Measurements from ENCODE around the gene ZBTB45.
"Not testable (repeated sequence)": the region's sequence is repeated elsewhere in the genome, so short reads cannot be mapped to it uniquely, and the experiment has no call there.

Gene ZBTB45

DNA sequence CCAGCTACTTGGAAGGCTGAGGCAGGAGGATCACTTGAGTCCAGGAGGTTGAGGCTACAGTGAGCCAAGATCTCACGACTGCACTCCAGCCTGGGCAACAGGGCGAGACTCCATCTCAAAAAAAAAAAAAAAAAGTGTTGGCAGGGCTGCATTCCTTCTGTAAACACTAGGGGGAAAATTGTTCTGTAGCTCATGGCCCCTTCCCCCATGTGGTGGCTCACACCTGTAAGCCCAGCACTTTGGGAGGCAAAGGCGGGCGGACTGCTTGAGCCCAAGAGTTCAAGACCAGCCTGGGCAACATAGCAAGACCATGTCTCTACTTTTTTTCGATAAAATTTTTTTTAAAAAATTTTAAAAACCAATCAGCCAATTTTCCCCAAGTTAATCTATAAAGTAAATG is 35.3 kb downstream of the ZBTB45 start:
- H3K9ac ChIP-seq (ENCODE audit: low read depth, low read length); H3K36me3 ChIP-seq (ENCODE audit: insufficient read depth, low read length); H3K4me1 ChIP-seq (ENCODE audit: insufficient read depth, low read length); H3K9me3 ChIP-seq (ENCODE audit: control insufficient read depth, insufficient read depth, low read length): not testable (repeated sequence)

DNA sequence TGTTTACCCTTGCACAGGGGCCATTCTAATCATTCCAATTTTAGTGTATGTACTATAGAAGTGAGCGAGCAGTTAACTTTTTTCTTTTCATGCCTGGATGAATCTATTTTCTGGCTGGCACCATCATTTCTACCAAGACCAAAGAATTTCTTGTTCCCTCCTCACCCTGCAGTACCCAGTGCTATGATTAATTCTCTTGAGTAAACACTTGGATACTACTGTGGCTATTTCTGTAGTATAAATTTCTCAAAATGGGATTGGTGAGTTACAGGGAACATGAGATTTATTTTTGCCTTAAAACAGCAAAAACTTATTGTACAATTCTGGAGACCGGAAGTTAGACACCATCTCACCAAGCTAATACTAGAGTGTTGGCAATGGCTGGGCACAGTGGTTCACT is 35.8 kb downstream of the ZBTB45 start:
- H3K36me3 ChIP-seq (ENCODE audit: insufficient read depth, low read length): peaks cover 6% of the 10 kb centered on the region; the same call in 1 of the 2 replicates
- no peaks in the 10 kb centered on the region for H3K9me3 ChIP-seq (ENCODE audit: control insufficient read depth, insufficient read depth, low read length)
- H3K4me1 ChIP-seq (ENCODE audit: insufficient read depth, low read length): no peaks in the 10 kb centered on the region

DNA sequence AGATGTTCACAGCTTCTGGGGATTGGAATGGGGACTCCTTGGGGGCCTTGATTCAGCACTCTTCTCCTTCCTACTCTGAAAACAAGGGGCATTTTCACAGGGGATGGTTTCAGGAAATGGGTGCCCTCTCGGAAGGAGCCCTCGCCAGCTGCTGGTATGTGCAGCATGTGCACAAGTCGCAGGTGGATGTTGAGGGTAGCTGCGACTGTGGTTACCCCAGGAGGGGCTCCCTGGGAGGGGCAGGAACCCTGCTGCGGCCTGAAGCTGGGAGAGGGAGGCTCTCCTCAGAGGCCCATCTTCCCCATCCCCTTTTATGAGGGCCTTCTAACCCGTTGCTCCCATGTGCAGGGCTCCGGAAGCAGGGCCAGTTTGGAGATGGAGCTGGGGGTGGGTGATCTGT is 37.2 kb downstream of the ZBTB45 start:
- Histone ChIP-seq H3K9ac (ENCODE audit: low read depth, low read length) (no peak overlapping the region), H3K36me3 (ENCODE audit: insufficient read depth, low read length) (peaks cover 6% of the 10 kb centered on the region; the same call in 1 of the 2 replicates), H3K9me3 (ENCODE audit: control insufficient read depth, insufficient read depth, low read length) (no peaks in the 10 kb centered on the region), H3K4me1 (ENCODE audit: insufficient read depth, low read length) (no peaks in the 10 kb centered on the region)

More for the DNA sequence above, 35.8 kb downstream of the ZBTB45 start:
- no peak overlapping the region for H3K9ac ChIP-seq (ENCODE audit: low read depth, low read length)

DNA sequence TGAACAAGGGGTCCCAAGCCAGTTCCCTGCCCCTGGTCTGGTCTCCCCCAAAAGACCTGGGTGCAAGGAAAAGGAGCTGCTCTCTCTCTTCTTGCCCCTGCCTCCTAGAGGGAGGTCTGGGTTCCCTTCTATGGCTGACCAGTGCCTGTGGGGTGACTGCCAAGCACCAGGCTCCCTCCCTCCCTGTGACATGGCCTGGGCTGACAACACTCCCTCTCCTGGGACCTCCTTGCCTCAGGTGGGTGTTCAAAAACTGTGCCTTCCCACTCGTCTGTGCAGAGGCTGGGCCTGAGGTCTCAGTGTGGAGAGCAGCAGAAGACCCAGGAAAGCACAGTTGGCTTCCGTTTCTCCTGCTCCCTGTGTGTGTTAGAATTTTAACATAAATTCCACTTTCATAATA is 38.8 kb downstream of the ZBTB45 start:
- H3K4me1 ChIP-seq (ENCODE audit: insufficient read depth, low read length): no peaks in the 10 kb centered on the region; the same call in 1 of the 2 replicates
- H3K9ac ChIP-seq (ENCODE audit: low read depth, low read length): no peak overlapping the region
- peaks cover 6% of the 10 kb centered on the region; the same call in 1 of the 2 replicates for H3K36me3 ChIP-seq (ENCODE audit: insufficient read depth, low read length)
- H3K9me3 ChIP-seq (ENCODE audit: control insufficient read depth, insufficient read depth, low read length): no peaks in the 10 kb centered on the region

DNA sequence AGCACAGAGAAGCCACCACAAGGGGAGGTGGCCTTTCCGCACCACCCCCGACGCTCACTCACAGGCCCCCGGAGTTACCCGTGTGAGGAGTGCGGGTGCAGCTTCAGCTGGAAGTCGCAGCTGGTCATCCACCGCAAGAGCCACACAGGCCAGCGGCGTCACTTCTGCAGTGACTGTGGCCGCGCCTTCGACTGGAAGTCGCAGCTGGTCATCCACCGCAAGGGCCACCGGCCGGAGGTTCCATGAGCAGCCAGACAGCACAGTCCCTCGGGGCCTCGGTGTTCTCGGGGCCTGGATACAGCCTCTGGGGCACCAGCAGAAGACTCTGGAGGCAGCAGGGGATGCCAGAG is 39.2 kb downstream of the ZBTB45 start:
- Histone ChIP-seq H3K4me1 (ENCODE audit: insufficient read depth, low read length) (no peaks in the 10 kb centered on the region; the same call in 1 of the 2 replicates), H3K9me3 (ENCODE audit: control insufficient read depth, insufficient read depth, low read length) (no peaks in the 10 kb centered on the region), H3K36me3 (ENCODE audit: insufficient read depth, low read length) (peaks cover 6% of the 10 kb centered on the region; the same call in 1 of the 2 replicates), H3K9ac (ENCODE audit: low read depth, low read length) (no peak overlapping the region)

DNA sequence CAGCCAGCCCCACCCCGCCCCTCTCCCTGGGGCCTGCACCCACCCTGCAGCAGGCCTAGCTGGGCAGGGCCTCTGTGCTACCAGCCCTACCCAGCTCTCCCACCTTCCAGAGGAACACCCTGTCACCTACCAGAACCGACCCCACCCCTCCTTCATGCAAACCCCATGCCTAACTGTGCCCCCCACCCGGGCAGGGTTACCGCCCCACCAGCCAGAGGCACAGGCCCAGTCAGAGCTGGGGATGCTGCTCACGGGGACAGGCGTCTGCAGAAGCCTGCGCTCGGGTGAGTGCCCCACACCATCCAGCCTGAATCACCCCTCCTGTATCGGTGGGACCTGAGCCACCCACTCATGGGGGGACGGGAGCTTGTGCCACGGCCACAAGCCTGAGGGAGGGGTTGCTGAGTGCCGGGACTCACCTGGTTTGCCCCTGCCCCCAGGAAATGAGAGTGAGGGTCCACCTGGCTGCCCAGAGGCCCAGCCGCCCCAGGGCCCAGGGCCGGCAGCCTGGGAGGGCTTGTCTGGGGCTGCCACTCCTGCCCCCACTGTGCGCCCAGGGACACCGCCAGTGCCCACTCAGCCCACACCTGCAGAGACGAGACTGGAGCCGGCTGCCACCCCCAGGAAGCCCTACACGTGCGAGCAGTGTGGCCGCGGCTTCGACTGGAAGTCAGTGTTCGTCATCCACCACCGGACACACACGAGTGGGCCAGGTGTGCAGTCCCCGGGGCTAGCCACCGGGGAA is 39.7 kb downstream of the ZBTB45 start:
- H3K4me1 ChIP-seq (ENCODE audit: insufficient read depth, low read length): no peaks in the 10 kb centered on the region; the same call in 1 of the 2 replicates
- no peak overlapping the region for H3K9ac ChIP-seq (ENCODE audit: low read depth, low read length)

DNA sequence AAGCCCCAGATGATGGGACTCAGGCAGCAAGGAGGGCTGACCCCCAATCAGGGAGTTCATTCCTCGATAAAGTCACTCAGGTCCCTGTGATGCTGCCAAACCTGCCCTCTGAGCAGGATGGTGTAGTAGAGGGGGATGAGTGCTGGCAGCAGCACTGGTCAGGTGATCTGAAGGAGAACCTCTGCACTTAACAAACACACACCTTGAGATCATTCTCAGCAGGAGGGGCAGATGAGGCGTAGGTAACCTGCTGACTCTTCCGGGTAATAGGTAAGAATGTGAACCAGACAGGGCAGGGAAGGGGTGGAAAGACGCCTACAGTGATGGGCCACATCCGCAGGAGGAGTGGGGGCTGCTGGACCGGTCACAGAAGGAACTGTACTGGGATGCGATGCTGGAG is 40.3 kb downstream of the ZBTB45 start:
- H3K36me3 ChIP-seq (ENCODE audit: insufficient read depth, low read length): peaks cover 6% of the 10 kb centered on the region; the same call in 1 of the 2 replicates
- H3K9me3 ChIP-seq (ENCODE audit: control insufficient read depth, insufficient read depth, low read length): no peaks in the 10 kb centered on the region
- H3K9ac ChIP-seq (ENCODE audit: low read depth, low read length): no peak overlapping the region
- H3K4me1 ChIP-seq (ENCODE audit: insufficient read depth, low read length): no peaks in the 10 kb centered on the region; the same call in 1 of the 2 replicates

More for the DNA sequence above, 39.7 kb downstream of the ZBTB45 start:
- Histone ChIP-seq H3K36me3 (ENCODE audit: insufficient read depth, low read length) (peaks cover 6% of the 10 kb centered on the region; the same call in 1 of the 2 replicates), H3K9me3 (ENCODE audit: control insufficient read depth, insufficient read depth, low read length) (no peaks in the 10 kb centered on the region)

DNA sequence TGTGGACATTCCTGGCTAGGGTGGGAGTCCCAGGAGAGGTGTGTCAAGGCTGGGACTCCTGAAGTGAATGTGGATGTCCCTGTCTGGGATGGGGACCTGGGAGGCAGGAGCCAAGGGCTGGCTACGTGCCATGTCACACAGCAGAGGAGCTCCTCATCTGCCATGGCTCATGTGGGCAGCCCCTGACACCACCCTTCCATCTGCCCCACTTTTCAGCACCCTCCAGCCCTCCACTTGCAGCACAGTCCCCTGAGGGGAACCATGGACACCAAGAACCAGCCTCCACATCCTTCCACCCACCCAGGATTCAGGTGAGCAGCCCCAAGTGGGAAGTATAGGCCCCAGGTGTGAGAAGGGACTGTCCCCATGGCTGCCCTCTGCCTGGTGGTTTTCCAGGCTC is 41.7 kb downstream of the ZBTB45 start:
- Histone ChIP-seq H3K9ac (ENCODE audit: low read depth, low read length) (no peak overlapping the region), H3K36me3 (ENCODE audit: insufficient read depth, low read length) (peaks cover 6% of the 10 kb centered on the region; the same call in 1 of the 2 replicates), H3K9me3 (ENCODE audit: control insufficient read depth, insufficient read depth, low read length) (no peaks in the 10 kb centered on the region), H3K4me1 (ENCODE audit: insufficient read depth, low read length) (no peaks in the 10 kb centered on the region; the same call in 1 of the 2 replicates)

DNA sequence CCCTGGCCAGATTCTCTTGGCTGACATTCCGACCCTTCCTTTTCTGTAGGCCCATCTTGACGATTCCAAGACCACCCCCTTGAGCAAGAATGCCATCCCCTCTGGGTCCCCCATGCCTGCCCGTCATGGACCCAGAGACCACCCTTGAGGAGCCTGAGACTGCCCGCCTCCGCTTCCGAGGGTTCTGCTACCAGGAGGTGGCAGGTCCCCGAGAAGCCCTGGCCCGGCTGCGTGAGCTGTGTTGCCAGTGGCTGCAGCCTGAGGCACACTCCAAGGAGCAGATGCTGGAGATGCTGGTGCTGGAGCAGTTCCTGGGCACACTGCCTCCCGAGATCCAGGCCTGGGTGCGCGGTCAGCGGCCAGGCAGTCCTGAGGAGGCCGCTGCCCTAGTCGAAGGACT is 42.5 kb downstream of the ZBTB45 start:
- Histone ChIP-seq H3K36me3 (ENCODE audit: insufficient read depth, low read length) (peaks cover 6% of the 10 kb centered on the region; the same call in 1 of the 2 replicates), H3K4me1 (ENCODE audit: insufficient read depth, low read length) (no peaks in the 10 kb centered on the region; the same call in 1 of the 2 replicates), H3K9me3 (ENCODE audit: control insufficient read depth, insufficient read depth, low read length) (no peaks in the 10 kb centered on the region), H3K9ac (ENCODE audit: low read depth, low read length) (no peak overlapping the region)

DNA sequence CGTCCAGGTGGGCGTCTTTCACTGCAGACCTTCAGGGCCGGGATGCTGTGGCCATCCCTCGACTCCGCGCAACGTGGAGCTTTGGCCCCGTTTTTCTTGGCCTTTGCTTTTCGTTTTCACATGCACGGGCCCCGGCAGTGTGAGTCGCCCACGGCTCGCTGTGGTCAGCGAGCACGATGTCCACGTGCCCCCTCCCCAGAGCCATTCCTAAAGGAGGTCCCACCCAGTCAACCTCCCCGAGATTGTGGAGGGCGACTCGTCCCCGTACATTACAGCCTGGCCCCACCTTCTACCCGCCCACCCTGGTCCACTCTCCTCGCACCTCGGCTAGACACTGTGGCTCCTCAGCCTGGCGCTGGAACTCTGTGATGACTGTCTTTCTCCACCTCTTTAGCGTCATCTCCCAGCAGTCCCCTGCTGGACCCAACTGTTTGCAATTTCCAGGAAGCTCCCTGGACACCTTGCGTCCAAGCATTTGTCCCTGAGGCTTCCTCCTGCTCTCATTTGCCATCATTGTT is 43.1 kb downstream of the ZBTB45 start:
- Histone ChIP-seq H3K36me3 (ENCODE audit: insufficient read depth, low read length) (peaks cover 5% of the 10 kb centered on the region; the same call in 1 of the 2 replicates), H3K4me1 (ENCODE audit: insufficient read depth, low read length) (no peaks in the 10 kb centered on the region; the same call in 1 of the 2 replicates), H3K9me3 (ENCODE audit: control insufficient read depth, insufficient read depth, low read length) (no peaks in the 10 kb centered on the region)

DNA sequence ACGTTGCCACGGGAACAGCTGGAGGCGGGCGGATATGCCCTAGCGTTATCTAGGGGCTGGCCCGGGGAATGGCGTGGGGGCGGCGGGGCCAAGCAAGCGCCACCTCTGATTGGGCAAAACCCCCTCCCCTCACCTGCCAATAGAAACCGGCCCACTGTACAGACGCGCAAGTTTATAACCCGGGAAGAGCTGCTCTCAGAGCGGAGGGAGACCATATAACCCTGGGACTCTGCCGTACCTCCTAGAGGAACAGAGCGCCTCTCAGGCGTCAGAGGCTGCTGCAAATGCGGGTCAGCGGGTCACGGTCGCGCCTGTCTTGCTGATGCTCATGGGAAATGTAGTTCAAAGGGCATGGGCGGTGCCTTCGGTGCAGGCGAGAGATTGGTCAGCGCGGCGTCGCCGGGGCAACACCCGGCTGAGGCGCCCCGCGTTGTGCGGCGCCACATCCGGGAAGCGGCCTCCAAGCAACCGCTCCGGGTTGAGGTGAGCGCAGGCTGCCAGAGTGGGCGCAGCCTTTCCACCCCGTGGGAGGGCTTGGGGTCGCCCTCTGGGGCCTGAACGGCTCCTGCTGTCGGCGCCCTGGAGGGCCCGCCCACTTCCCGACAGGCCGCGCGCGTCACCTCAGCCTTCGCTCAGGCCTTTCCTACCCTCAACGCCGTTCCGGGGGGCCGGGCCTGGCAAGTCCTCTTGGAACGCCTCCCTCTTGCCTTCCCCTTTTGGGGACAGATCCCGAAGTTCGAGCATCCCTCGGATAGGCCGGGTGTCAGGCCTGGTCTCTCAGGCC is 43.7 kb downstream of the ZBTB45 start, which contains the start of gene ZNF446:
ZNF446 (plus strand) TSS at position 639 of the 784 bp plus-strand sequence. CDS start 867 bp downstream, outside the sequence.
- Histone ChIP-seq H3K9me3 (ENCODE audit: control insufficient read depth, insufficient read depth, low read length) (no peaks in the 10 kb centered on the region), H3K9ac (ENCODE audit: low read depth, low read length) (peak within 1 kb of the TSS; percentile 77), H3K36me3 (ENCODE audit: insufficient read depth, low read length) (no peaks in the 10 kb centered on the region), H3K4me1 (ENCODE audit: insufficient read depth, low read length) (no peaks in the 10 kb centered on the region; the same call in 1 of the 2 replicates)

More for the DNA sequence above, 43.1 kb downstream of the ZBTB45 start:
- peak overlapping the region; percentile 77 for H3K9ac ChIP-seq (ENCODE audit: low read depth, low read length)

DNA sequence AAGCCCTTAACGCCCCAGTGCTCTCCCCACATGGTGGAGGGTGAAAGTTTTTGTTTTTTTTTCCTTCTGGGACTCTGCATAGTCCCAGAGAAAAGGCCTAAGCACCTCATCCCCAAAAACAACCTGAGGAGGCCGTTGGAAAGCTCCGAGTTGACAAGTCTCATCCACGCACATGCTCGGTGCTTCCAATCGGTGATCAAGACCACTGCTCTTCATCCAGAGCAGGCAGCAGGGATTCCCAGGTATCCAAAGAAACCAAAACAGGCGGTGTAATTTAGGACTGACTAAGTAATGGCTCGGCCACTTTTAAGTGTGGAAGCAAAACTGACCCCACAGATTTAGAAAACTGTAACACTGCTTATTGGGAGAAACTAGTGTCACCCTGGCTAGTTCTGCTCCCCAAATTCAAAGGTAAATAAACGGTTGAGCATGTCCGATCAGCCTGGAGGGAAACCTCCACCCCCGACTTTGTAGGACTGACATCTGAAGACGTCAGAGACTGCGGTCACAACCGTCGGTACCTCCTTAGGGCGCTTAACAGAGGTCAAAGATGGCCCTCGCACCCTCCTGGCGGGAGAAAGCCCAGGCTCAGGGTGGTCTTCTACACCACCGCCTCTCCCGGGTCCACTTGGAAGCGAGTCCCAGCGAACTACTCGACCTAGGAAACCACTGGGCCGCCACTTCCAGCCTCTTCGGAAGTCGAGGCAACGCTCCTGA is 44.5 kb downstream of the ZBTB45 start:
- Histone ChIP-seq H3K4me1 (ENCODE audit: insufficient read depth, low read length) (no peaks in the 10 kb centered on the region; the same call in 1 of the 2 replicates), H3K9me3 (ENCODE audit: control insufficient read depth, insufficient read depth, low read length) (no peaks in the 10 kb centered on the region), H3K9ac (ENCODE audit: low read depth, low read length) (peak overlapping the region; percentile 77), H3K36me3 (ENCODE audit: insufficient read depth, low read length) (no peaks in the 10 kb centered on the region)

DNA sequence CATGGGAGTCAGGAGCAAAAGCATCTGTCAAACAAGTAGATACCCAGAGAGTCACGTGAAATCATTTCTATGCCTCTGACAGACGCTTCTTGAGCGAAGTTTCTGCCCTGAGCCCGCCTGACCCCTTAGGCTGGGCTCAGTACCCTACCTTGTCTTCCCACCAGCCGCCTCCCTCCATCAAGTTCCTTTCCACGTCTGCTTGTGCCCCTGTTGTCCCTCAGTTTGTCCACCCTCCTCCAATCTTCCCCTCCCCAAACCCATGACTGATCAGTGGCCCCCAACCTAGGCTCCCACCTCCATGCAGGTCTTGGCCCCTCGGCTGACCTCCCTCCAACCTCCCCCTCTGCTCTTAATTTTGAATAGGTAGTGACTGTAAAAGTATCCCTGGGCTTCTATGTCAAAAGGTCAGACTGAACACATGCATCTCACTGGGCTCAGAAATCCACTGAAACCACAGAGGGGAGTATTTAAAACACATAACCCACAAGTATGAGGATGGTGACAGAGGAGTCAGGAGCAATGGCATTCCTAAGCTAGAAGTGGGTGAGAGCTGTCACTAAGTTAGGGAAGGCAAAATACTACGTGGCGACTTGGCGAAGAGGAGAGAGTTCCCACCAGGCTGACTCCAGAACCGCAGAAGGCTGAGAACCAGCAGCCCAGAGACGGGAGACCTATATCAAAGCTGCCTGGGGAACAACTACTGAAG is 45.2 kb downstream of the ZBTB45 start:
- Histone ChIP-seq H3K4me1 (ENCODE audit: insufficient read depth, low read length) (no peaks in the 10 kb centered on the region; the same call in 1 of the 2 replicates), H3K36me3 (ENCODE audit: insufficient read depth, low read length) (no peaks in the 10 kb centered on the region), H3K9ac (ENCODE audit: low read depth, low read length) (no peak overlapping the region), H3K9me3 (ENCODE audit: control insufficient read depth, insufficient read depth, low read length) (no peaks in the 10 kb centered on the region)

Data from ES-I3 (cell line).